ENCODE data around the gene EIF2AK3.
"Not testable (repeated sequence)": the region's sequence is repeated elsewhere in the genome, so short reads cannot be mapped to it uniquely, and the experiment has no call there.

Gene EIF2AK3

DNA sequence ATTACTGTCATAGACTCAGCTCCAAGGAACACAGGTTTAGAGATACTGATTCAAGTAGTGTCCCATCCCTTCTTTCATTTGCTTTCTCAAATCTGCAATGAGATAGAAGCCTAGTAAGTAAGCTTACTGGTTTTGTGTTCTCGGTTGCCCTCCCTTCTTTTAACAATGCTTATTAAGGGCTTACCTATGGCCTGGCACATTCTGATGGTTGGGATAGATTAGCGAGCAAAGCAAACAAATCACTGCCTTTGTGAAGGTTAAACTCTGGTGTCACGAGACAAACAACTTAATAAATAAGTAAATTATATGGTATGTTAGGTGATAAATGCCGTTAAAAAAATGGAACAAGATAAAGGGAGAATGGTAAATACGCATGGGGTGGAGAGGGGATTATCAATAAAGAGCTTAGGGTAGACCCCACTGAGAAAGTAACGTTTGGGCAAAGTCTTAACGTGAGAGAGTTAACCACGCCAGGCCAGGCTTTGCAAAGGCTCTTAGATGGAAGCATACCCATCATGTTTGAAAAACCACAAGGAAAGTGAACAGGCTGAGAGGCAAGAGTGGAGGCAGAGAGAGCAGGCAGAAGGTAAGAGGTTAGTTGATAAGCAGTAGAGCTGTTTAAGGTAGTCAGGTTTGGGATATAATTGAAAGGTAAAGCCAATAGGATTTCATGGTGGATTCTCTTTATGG, 31.0 kb downstream of the EIF2AK3 start:
- DNase-seq (ENCODE audit: low read depth): no peak

DNA sequence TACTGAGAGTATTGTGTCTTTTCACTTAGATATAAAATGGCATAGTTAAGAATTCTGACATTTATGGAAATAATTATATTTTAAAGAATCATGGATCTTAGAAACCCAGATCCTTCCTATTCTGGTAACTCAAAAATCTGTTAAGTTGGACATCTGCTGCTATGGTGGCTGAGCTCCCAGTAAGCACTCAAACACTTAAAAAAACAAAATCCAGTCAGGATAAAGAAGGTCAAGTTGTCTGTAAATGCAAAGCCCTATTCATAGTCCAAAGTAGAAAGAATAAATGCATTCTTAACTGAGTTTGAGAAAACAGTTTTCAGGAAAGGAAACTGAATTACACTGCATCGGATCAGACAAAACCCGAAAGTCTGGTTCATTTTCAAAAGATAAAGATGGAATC, 35.6 kb downstream of the EIF2AK3 start:
- DNase-seq (ENCODE audit: low read depth): no peak

DNA sequence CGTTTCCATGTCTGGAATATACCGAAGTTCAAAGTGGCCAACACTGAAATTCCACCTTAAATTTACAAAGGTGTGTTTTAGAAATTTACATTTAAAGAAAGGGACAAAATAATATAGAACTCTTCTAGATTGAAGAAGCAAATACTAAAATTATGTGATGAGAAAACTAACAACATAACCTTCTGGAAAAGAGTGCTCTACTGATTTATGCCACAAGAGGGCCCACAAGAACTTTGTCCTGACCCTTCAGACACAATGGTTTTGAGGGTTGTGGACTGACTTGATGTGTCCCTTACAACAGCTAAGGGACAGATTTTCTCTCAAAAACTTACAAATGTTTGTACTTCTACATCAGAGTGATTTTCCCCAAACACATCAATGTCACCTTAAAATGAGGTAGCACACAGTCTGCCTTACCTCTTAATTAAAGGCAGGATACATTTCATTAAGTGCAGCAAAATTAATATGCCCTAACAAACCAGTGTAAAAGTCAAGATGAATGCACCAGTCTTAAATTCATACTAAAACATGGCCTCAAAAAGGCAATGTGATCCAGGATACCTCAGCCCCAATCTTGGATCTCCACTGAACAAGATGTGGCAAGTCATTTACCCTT, 36.2 kb downstream of the EIF2AK3 start:
- peak; percentile 56 for DNase-seq (ENCODE audit: low read depth)

DNA sequence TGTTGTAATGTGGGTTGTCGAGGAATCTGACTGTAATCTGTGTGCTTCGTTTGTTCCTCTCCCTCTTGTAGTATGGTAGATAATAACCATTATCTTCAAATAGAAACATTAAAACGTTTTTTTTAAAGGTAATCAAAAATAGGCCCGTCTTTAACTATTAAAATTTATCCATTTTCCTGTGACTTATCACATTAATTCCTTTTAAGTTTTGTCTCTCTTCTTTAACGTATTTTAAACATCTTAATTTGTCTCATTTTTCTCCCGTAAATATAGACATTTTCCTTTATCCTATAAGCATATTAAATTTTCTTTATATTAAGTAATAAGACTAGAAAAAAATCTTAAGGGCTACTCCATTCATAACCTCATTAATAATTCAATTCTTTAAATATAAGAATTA, 41.3 kb downstream of the EIF2AK3 start:
- DNase-seq (ENCODE audit: low read depth): no peak

DNA sequence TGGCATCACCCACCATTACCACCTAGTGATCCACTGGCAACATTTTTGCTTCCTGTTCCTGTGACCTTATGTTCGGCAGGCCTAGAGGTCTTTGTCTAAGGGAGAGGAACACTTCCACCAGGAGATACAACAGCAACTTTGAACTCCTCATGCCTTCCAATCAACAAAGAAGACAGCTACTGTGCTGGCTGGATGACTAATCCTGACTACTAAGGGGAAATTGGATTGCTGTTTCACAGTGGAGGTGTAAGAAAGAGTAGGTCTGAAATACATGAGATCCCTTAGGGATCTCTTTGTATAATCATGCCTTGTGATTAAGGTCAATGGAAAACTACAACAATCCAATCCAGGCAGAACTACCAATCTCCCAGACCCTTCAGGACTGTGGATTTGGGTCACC, 45.2 kb downstream of the EIF2AK3 start:
- no peak for DNase-seq (ENCODE audit: low read depth)

DNA sequence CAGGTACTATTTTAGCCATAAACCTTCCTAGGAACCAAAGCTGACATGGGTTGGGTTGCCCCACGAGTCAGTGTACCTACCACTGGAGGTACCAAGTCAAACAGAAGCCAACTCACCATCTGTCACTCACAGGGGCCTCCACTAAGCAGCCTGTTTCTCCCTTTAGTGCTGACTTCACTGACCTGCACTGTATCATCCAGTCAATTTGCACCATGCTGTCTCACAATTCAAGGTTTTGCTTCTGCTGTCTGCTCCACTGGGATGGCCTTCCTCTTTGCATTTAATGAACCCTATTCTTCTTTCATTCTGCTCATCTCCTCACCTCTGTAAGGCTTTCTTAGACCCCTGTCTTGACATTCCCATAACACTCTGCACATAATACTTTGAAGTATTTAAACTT, 47.2 kb downstream of the EIF2AK3 start:
- DNase-seq (ENCODE audit: low read depth): no peak

DNA sequence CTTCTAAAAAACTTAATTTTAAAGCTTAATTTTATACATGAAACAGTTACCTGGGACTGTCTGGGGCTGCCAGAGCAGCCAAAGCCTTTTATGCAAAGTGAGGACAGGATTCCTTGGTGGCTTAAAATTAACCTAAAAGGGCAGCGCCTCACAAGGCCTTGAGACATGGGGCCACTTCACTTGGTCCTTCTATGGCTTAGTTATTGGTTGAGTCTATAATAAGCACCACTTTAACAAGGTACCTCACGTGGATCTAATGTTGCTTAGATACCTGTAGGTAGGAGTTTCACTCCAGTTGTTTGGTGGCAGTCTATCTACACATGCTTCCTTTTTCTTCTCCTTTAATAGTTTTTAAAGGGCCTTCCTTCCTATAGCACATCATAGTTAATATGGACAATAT, 51.6 kb downstream of the EIF2AK3 start:
- no peak for DNase-seq (ENCODE audit: low read depth)

DNA sequence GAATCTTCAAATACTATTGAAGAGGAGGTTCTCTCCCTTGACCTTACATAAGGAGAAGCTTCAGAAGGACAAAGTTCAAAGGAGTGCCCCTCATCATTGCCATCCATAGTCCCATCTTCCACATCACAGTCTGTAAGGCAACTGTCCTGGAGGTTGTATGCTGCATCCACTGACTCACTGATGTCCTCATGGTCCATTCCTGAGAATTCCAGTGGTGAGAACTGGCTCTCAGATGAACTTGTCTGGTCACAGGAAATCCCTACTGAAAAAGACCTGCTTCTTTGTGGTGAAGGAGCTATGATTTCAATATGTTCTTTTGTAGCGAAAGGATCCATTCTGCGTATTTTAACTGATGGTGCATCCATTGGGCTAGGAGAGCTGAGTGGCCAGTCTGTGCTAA, 52.2 kb downstream of the EIF2AK3 start:
- no peak for DNase-seq (ENCODE audit: low read depth)

DNA sequence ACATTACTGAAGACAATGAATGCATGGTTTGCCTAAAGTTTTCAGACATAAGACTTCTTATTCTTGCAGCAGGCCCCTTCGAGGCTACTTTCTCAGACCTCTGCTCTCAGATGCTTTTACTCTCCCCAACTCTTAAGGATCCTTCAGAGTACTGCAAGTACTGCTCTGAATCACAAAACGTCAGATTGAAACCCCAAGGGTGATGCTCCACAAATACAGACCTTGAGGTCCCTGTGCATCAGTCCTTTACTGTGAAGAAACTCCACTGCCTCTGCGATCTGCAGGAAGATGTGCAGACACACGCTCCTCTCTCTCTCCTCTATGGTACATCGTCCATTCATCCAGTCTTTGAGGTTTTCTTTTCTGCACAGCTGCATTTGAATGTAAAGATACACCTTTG, 52.8 kb downstream of the EIF2AK3 start:
- no peak for DNase-seq (ENCODE audit: low read depth)

DNA sequence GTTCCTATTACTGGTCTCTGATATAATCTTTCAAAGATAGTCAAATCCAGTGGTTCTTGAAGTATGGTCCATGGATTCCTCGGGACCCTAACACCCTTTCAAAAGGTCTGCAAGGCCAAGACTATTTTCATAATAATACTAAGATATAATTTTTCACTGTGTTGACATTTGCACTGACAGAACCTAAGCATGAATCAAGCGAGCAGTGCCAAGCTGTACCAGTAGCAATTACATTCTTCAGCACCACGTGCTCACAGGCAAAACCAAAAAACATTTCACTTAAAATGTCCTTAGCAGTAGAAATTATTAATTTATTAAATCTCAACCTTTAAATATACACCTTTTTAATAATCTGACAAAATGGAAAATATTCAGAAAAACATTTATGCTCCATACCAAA, 59.1 kb downstream of the EIF2AK3 start:
- DNase-seq (ENCODE audit: low read depth): no peak

DNA sequence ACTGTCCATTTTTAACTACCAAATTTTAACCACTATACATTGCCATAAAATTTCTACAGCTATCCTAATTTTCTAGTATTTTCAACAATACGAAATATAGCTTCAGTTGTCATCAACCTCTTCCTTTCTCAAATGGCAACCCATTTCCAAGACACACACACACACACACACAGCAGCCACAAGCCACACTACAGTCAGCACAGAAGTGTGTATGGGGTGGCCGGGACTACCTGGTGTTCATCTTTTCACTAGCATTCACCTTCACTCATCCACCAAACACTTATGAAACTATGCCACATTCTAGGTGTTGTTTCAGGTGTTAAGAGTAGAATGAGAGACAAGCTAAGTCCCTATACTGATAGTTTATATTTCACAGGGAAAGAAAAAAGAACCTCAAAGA, 62.9 kb downstream of the EIF2AK3 start:
- no peak for DNase-seq (ENCODE audit: low read depth)

DNA sequence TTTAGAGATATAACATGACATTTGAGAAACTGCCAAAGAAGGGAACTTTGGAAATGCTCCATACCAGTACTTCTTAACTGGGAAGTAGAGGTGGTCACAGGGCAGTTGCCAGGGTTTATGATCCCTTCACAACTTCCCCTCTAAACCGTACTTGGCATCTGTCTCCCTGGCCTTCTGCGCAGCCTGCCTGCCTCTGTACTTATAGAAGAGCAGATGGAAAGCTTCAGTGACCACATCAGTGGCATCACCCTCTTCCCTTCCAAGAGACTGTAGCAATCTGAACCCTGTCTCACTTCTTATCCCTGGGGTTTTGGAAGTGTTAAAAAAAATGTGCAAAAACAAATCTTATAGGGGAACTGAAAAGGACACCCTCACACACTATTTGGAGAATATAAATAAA, 64.1 kb downstream of the EIF2AK3 start:
- DNase-seq (ENCODE audit: low read depth): no peak

DNA sequence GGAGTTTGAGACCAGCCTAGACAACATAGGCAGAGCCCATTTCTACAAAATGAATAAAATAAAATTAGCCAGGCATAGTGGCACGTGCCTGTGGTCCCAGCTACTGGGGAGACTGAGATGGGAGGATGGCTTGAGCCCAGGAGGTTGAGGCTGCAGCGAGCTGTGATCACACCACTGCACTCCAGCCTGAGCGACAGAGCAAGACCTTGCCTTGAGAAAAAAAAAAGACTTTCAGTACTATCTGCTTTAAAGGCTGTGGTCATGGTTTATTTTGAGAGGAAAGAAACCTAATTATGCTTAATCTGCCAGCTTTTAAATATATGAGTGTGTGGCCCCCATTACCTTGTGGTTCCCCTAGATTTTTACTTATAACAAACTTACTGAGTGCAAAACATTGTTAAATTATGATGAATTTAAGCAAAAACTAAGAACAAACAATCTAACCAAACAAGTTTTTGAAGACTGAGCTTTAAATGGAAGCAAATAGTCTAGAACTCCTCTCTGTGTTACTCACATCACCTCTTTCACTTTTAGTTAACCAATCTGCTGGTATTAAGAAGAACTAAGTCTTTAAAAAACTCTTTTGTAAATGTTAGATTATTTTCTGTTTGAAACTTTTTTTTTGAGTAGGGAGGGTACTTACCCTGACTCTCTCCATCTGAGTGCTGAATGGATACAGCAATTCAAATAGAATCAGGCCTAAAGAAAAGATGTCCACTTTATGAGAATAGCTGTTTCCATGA, 65.4 kb downstream of the EIF2AK3 start:
- DNase-seq (ENCODE audit: low read depth): no peak

DNA sequence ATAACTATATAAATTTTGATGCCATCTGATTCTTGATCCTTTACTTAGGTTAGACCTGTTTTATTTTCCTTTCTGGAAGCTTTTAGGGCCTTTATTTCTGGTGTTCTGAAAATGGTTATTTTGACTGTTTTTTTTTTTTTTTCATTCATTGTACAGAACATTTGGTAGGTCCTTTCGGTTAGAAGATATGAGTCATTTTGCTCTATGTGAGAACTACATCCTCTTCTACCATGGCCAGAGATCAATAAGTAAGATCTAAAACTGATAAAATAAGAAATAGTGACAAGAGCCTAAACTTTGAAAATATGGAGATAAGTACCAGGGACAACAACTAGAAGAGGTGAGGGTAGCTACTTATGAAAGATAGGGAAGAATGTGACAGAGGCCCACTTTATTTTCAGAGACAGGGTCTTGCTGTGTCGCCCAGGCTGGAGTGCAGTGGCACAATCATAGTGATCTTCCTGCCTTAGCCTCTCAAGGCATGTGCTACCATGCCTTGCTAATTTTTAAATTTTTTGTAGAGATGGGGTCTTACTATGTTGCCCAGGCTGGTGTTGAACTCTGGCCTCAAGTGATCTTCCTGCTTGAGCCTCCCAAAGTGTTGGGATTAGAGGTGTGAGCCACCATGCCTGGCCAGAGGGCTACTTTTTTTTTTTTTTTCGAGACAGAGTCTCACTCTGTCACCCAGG, 66.5 kb downstream of the EIF2AK3 start:
- DNase-seq (ENCODE audit: low read depth): no peak

DNA sequence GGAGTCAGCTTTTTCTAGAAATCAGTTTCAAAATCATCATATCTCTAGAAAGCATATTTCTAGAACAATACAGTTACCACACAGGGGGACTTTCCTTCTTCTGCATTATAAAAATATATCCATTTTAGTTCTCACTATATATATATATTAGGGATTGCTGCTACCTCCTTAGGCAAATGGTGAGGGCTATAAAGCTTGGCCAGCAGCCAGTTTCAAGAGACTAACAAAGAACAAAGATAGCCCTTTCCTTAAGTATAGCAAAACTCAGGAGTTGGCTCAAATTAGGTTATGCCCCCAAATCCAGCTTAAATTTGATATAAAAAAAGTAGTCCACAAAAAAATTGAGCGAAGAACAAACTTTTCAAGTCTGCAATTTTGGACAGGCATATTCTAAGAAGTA, 70.0 kb downstream of the EIF2AK3 start:
- no peak for DNase-seq (ENCODE audit: low read depth)

DNA sequence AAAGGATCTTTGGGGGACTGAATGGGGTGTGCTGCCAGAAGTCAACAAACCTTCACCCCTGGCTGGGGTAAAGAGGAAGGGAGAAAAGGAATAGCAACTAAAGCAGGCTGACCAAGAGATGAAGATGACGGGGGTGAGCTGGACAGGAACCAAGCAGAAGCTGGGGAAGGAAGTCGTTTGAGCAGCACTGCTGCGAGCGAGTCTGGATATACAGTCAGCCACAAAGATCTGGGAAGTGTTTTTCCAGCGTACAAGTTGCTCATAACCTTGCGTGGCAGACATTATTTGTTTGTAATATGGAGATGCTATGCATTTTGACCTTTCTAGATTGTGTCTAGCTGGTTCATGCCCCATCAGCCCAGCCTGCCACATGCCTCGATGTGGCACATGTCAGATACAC, 71.2 kb downstream of the EIF2AK3 start:
- no peak for DNase-seq (ENCODE audit: low read depth)

DNA sequence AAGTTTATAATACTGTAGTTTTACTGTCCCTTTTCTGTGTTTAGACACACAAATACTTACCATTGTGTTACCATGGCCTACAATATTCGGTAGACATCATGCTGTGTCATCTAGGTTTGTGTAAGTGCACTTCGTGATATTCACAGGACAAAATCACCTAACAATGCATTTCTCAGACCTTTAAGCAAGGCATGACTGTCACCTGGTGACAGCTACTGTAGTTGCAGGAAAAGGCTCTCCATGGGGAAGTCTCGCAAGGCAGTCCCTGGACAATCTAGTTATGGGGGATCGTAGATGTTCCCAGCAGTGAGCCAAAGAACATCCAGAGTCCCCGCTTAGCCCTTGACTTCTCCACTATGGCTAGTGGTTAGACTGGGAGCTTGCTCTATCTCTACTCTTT, 73.1 kb downstream of the EIF2AK3 start:
- DNase-seq (ENCODE audit: low read depth): no peak

DNA sequence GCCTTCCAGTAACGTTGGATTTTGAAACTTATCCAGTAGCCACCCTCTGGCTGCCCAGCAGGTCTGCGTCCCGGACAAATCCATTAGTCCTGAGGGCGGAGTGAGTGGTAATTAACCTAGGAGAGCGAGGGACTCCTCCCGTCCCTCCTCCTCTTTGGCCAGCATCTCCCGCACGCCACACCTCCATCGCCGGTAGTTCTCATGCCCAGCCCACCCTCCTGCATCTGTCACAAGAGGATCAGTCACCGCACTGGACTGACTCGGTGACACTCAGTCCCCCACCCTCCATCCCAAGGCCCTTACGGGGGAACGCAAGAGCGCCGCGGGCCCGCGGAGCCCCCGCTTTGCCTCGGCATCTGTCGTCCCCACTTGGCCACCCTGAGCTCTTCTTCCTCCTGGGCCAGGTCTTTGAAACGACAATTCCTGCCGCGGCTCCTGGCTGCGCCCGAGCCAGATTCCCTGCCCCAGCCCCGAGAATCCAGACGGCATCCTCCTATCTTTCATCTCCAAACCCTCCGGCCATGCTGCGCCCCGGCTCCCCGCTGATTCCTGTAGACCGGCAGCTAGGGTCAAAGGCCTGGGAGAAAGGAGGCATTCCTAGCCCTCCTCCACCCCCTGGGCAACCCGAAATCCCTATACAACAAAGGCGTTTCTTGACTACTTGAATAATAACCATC, 77.5 kb downstream of the EIF2AK3 start:
- DNase-seq (ENCODE audit: low read depth): no peak

DNA sequence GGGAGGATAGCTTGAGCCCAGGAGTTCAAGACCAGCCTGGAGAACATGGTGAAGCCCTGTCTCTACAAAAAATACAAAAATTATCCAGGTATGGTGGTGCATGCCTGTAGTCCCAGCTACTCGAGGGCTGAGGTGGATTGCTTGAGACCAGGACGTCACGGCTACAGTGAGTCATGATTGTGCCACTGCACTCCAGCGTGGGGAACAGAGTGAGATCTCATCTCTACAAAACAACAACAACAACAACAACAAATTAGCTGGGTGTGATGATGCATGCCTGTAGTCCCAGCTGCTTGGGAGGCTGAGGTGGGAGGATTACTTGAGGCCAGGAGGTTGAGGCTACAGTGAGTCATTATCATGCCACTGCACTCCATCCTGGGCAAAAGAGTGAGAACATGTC, 81.0 kb downstream of the EIF2AK3 start:
- DNase-seq (ENCODE audit: low read depth): not testable (repeated sequence)

DNA sequence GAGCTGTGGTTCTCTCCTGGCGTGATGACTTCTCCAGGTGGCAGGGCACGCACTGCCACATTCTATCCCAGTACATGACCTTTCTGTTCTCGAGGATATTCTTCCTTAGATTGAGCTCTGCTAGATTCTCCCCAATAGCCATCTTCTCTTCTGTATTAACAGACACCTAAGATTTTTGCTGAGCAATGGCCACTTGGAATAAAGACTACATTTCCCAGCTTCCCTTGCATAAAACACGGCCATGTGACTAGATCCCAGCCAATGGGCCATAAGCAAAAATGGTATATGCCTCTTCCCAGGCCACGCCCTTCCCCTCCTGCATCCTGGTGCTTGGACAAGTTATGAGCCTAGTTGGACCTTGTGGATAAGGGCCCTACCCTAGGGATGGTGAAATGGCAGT, 82.1 kb downstream of the EIF2AK3 start:
- no peak for DNase-seq (ENCODE audit: low read depth)

DNA sequence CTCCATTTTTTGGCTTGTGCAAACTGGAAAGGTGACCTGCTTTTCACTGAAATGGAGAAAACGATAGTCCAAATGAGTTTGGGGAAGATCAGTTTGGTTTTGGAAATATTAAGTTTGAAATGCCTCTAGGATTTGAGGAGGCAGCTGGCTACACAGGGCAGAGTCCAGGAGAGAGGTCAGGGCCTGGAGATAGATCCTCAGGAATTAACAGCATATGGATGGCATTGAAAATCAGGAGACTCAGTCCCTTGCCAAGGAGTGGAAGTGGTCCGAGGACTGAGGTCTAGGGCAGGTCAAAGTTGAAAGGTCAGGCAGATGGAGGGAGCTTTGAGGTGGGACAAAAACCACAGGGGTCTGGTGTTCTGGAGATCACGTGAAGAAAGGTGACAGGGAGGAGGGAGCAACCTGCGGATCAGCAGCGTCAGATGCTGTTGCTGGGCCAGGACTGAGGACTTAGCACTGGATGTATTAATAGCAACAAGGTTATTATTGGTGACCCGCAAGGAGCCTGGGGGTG, 83.7 kb downstream of the EIF2AK3 start:
- no peak for DNase-seq (ENCODE audit: low read depth)

DNA sequence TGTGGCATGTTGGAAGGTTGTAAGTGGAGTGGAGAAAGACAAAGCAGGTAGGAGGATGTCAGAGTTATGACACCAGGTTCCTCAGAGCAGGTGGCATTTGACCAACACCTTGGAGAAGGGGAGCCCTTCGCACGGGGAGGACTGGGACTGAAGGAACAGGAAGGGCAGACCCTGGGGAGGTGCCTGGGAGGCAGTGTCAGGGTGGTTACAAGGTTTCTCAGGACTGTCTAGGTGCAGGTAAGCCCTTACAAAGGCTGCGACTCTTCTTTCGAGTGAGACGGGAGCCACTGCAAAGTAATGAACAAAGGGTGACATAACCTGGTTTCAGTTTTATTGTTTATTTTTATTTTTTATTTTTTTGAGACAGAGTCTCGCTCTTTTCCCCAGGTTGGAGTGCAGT, 84.6 kb downstream of the EIF2AK3 start:
- no peak for DNase-seq (ENCODE audit: low read depth)
